ENCODE measurements around the gene SLC6A18. TPM values are rescaled to one million over a fixed set of nuclear protein-coding genes. Genes with fewer than 3 reads are reported as not detected.

The SLC6A18 gene
- total and polyA plus RNA-seq, 2 of the 13 experiments (the other 11 are each of a cell fraction or from before 2014, with no cell fraction given) = not detected

DNA sequence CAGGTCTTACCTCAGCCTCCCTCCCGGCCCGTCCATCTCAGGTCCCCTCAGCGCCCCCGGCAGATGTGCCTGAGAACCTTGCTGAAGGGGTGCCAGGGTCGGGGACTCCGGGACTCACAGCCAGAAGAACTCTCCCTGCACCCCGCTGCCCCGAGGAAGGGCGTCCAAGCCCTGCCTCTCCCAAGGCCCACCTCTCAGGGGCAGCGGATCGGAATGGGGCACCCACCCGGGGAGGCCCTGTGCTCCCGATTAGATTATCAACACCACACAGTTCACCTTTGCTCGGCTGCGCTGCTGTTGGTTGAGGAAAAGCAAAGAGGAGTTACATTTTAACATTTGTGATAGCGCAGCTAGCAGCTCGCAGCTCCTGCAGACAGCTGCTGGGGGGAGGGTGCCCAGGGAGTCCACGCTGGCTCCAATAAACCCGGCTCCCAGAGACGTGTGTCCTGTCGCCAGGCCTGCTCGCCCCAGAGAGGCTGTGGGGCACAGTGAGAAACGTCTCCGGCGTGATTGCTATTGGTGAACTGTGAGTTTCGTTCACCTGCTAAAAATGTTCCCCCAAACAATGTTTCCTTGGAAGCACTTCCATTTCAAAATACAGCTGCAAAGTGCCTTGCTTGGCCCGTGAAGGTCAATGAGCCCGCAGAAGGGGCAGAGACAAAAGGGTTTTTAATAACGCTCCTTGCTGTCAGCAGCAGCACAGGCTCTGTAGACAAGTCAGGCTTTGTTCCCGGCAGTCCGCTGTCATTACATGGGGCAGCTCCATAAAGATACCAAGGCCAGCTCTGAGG is 42.4 kb upstream of the SLC6A18 start:
- Histone ChIP-seq H3K4me3 (replicated peaks in 1 of 3; ENCODE audit: insufficient read depth in 1 of 3, low read depth in 2 of 3, low read length in 3 of 3) (peak overlapping the region; percentile 68 to 79 (median 74); a peak in 5 of 6 replicates), H3K27me3 (ENCODE audit: control insufficient read depth in 1 of 2, insufficient read depth in 2 of 2, low read length in 2 of 2) (no peaks in the 10 kb centered on the region; a peak in 1 of 5 replicates), H3K9me3 (ENCODE audit: low read length) (no peaks in the 10 kb centered on the region), H3K36me3 (replicated peaks in 1 of 2; ENCODE audit: control insufficient read depth in 1 of 2, insufficient read depth in 2 of 2, low read length in 2 of 2) (no peaks in the 10 kb centered on the region), H3K79me2 (ENCODE audit: insufficient read depth, low read length) (no peaks in the 10 kb centered on the region), H3K27ac (ENCODE audit: extremely low read length, insufficient read depth, low read length) (peak overlapping the region; percentile 99), H4K20me1 (ENCODE audit: insufficient read depth, low read length) (no peaks in the 10 kb centered on the region), H3K4me1 (ENCODE audit: insufficient read depth, low read length) (peaks cover 94% of the 10 kb centered on the region), H2AFZ (ENCODE audit: low read length) (no peak overlapping the region), H3K4me2 (ENCODE audit: low read depth, low read length) (peak overlapping the region; percentile 91), H3K9ac (ENCODE audit: insufficient read depth, low read depth, low read length) (peak overlapping the region; percentile 83)
- BruUV-seq (replicated peaks) = TSS peak; percentile 88
- ATAC-seq (peak; percentile 69), FAIRE-seq (peak; percentile 88), DNase-seq (ENCODE audit: low spot score) (peak; percentile 89)
- ChIA-PET CTCF (ENCODE audit: low intra/inter-chr PET ratio, low total read pairs) (no interaction called here), POLR2A (interaction anchor here (0.8 to 3.6 kb wide), 12 partner anchors 9 to 451 kb away, joined by 3 to 47 read pairs (median 4); partner anchors contain the start of genes BRD9, SLC6A19 and TRIP13)
- in situ Hi-C loops (cut with HindIII; ENCODE audit: extremely low pct_ligation_motif_present, low pct_unique_long_range_greater_than_20kb) (no loop called here), intact Hi-C loops (cut with micrococcal nuclease; ENCODE audit: unreplicated experiment) (loop anchor here (1.0 kb wide), 1 partner anchor 9 kb away; no protein-coding TSS in a partner anchor)
- WGBS (ENCODE audit: low lambda C conversion rate) = 2% methylated on average over 9 of the region's 31 CpGs
- peak; percentile 81 for TF ChIP-seq MEF2D (CRISPR knock-in tag; IDR thresholded peaks at IDR 0.05)
- TF ChIP-seq ZNF329 (CRISPR knock-in tag; IDR thresholded peaks at IDR 0.05; ENCODE audit: low read depth) = no peak
- TF ChIP-seq MEIS1 (CRISPR knock-in tag; IDR thresholded peaks at IDR 0.05; ENCODE audit: borderline replicate concordance) = no peak; the same call in 1 of the 2 replicates
- TF ChIP-seq, protein P1, sequence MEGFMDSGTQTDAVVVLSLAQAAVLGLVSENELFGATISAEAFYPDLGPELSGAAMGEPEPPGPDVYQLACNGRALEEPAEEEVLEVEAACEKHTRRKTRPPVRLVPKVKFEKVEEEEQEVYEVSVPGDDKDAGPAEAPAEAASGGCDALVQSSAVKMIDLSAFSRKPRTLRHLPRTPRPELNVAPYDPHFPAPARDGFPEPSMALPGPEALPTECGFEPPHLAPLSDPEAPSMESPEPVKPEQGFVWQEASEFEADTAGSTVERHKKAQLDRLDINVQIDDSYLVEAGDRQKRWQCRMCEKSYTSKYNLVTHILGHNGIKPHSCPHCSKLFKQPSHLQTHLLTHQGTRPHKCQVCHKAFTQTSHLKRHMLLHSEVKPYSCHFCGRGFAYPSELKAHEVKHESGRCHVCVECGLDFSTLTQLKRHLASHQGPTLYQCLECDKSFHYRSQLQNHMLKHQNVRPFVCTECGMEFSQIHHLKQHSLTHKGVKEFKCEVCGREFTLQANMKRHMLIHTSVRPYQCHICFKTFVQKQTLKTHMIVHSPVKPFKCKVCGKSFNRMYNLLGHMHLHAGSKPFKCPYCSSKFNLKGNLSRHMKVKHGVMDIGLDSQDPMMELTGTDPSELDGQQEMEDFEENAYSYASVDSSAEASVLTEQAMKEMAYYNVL (CRISPR knock-in tag; IDR thresholded peaks at IDR 0.05; ENCODE audit: borderline replicate concordance) = peak; percentile 20; the same call in 1 of the 2 replicates
- TF ChIP-seq TEAD3 (CRISPR knock-in tag; optimal IDR thresholded peaks at IDR 0.05; ENCODE audit: borderline replicate concordance) = peak; percentile 5
- no peak for TF ChIP-seq NFIC (IDR thresholded peaks at IDR 0.05; ENCODE audit: low read length)
- no peak for TF ChIP-seq CBX2 (IDR thresholded peaks at IDR 0.05; ENCODE audit: low read depth, low read length)
- TF ChIP-seq CBX2 (CRISPR knock-in tag; IDR thresholded peaks at IDR 0.05; ENCODE audit: low read depth) = no peak
- TF ChIP-seq ZSCAN21 (CRISPR knock-in tag; IDR thresholded peaks at IDR 0.05; ENCODE audit: borderline replicate concordance) = 0 out of 2 replicates have a peak, but pooled peaks have one; percentile 7
- peak; percentile 46; the same call in 1 of the 2 replicates for TF ChIP-seq ELF3 (CRISPR knock-in tag; IDR thresholded peaks at IDR 0.05)
- 0 out of 2 replicates have a peak, but pooled peaks have one; percentile 45 for TF ChIP-seq FIP1L1 (IDR thresholded peaks at IDR 0.05; ENCODE audit: borderline replicate concordance, insufficient read depth, low read depth, low read length)
- TF ChIP-seq NFYB (CRISPR knock-in tag; IDR thresholded peaks at IDR 0.05) = no peak; the same call in 1 of the 2 replicates
- TF ChIP-seq ZNF766 (CRISPR knock-in tag; IDR thresholded peaks at IDR 0.05; ENCODE audit: borderline replicate concordance) = 0 out of 2 replicates have a peak, but pooled peaks have one; percentile 36
- no peak for TF ChIP-seq YY1 (IDR thresholded peaks at IDR 0.05; ENCODE audit: insufficient read depth, insufficient replicate concordance, low read depth, low read length)
- TF ChIP-seq FOXA1 (IDR thresholded peaks at IDR 0.05) = no peak
- TF ChIP-seq FOXA1 (CRISPR knock-in tag; IDR thresholded peaks at IDR 0.05) = peak; percentile 40
- TF ChIP-seq POLR2A (IDR thresholded peaks at IDR 0.05; ENCODE audit: insufficient read depth in 1 of 2, low read depth in 2 of 2, low read length in 2 of 2) = peak in 1 of 2 experiments; percentile 83; a peak in 2 of 4 replicates
- 0 out of 2 replicates have a peak, but pooled peaks have one; percentile 83 for TF ChIP-seq ZMAT3 (CRISPR knock-in tag; conservative IDR thresholded peaks at IDR 0.05)
- 0 out of 2 replicates have a peak, but pooled peaks have one; percentile 8 for TF ChIP-seq SP5 (CRISPR knock-in tag; IDR thresholded peaks at IDR 0.05; ENCODE audit: borderline replicate concordance, low read depth)
- peak; percentile 68 for TF ChIP-seq ARHGAP35 (CRISPR knock-in tag; IDR thresholded peaks at IDR 0.05; ENCODE audit: borderline replicate concordance)
- no peak for TF ChIP-seq PLSCR1 (CRISPR knock-in tag; IDR thresholded peaks at IDR 0.05; ENCODE audit: borderline replicate concordance)
- 0 out of 2 replicates have a peak, but pooled peaks have one; percentile 35 for TF ChIP-seq ZNF296 (CRISPR knock-in tag; conservative IDR thresholded peaks at IDR 0.05)
- 0 out of 2 replicates have a peak, but pooled peaks have one; percentile 10 for TF ChIP-seq POGZ (CRISPR knock-in tag; IDR thresholded peaks at IDR 0.05)

Measured in HepG2 (cell line).